ENCODE measurements around the gene ZNF362.

Gene ZNF362

GRCh38 chr1:33292726-33293340, 36.5 kb downstream of the ZNF362 start:
- no peaks in the 10 kb centered on the region for H3K27me3 Mint-ChIP-seq
- peak overlapping the region; percentile 38 for H3K27ac Mint-ChIP-seq
- no peak overlapping the region for H3K4me3 Mint-ChIP-seq
- H3K4me1 Mint-ChIP-seq, result peaks cover 5 to 7% of the 10 kb centered on the region in 2 donors
- peaks cover 34 to 45% of the 10 kb centered on the region in 2 donors for H3K36me3 Mint-ChIP-seq
- H3K9me3 Mint-ChIP-seq, result peaks cover 0 to 2% of the 10 kb centered on the region in 2 donors
- no peak for ATAC-seq (replicated peaks)
- DNase-seq, result no peak

- H3K9me3 Mint-ChIP-seq, result no peaks in the 10 kb centered on the region
- no peak overlapping the region for H3K4me3 Mint-ChIP-seq
- H3K4me1 Mint-ChIP-seq, result peaks cover 5 to 15% of the 10 kb centered on the region in 2 donors
- H3K36me3 Mint-ChIP-seq, result peaks cover 35 to 47% of the 10 kb centered on the region in 2 donors
- no peak overlapping the region for H3K27ac Mint-ChIP-seq
- DNase-seq (no peak), ATAC-seq (replicated peaks) (no peak)
- no peaks in the 10 kb centered on the region for H3K27me3 Mint-ChIP-seq
Measured at GRCh38 chr1:33294071-33295010, 38.0 kb downstream of the ZNF362 start.

GRCh38 chr1:33295023-33295422, 38.7 kb downstream of the ZNF362 start:
- Mint-ChIP-seq H3K4me1 (peaks cover 5 to 15% of the 10 kb centered on the region in 2 donors), H3K36me3 (peaks cover 32 to 42% of the 10 kb centered on the region in 2 donors), H3K27me3 (no peaks in the 10 kb centered on the region), H3K9me3 (no peaks in the 10 kb centered on the region), H3K27ac (peak overlapping the region; percentile 65), H3K4me3 (no peak overlapping the region)
- ATAC-seq (replicated peaks), result no peak
- no peak for DNase-seq

GRCh38 chr1:33295450-33296081, 39.3 kb downstream of the ZNF362 start:
- peaks cover 5 to 15% of the 10 kb centered on the region in 2 donors for H3K4me1 Mint-ChIP-seq
- H3K27ac Mint-ChIP-seq, result peak overlapping the region; percentile 65
- peaks cover 32 to 45% of the 10 kb centered on the region in 2 donors for H3K36me3 Mint-ChIP-seq

GRCh38 chr1:33296082-33296458, 39.8 kb downstream of the ZNF362 start:
- DNase-seq (no peak), ATAC-seq (replicated peaks) (no peak)
- peaks cover 32 to 47% of the 10 kb centered on the region in 2 donors for H3K36me3 Mint-ChIP-seq
- peaks cover 5 to 15% of the 10 kb centered on the region in 2 donors for H3K4me1 Mint-ChIP-seq
- H3K27ac Mint-ChIP-seq, result no peak overlapping the region
- no peaks in the 10 kb centered on the region for H3K9me3 Mint-ChIP-seq
- H3K27me3 Mint-ChIP-seq, result no peaks in the 10 kb centered on the region
- H3K4me3 Mint-ChIP-seq, result no peak overlapping the region

More at GRCh38 chr1:33295450-33296081, 39.3 kb downstream of the ZNF362 start:
- H3K9me3 Mint-ChIP-seq, result no peaks in the 10 kb centered on the region
- DNase-seq, result peak; percentile 73
- no peak overlapping the region for H3K4me3 Mint-ChIP-seq
- H3K27me3 Mint-ChIP-seq, result no peaks in the 10 kb centered on the region
- peak; percentile 92 for ATAC-seq (replicated peaks)

GRCh38 chr1:33296824-33297223, 40.5 kb downstream of the ZNF362 start:
- Mint-ChIP-seq H3K36me3 (peaks cover 35 to 51% of the 10 kb centered on the region in 2 donors), H3K27ac (no peak overlapping the region), H3K27me3 (no peaks in the 10 kb centered on the region), H3K4me1 (peaks cover 5 to 15% of the 10 kb centered on the region in 2 donors), H3K4me3 (no peak overlapping the region), H3K9me3 (no peaks in the 10 kb centered on the region)
- ATAC-seq (replicated peaks) (no peak), DNase-seq (no peak)

GRCh38 chr1:33297911-33298622, 41.8 kb downstream of the ZNF362 start:
- Mint-ChIP-seq H3K27me3 (no peaks in the 10 kb centered on the region), H3K36me3 (peaks cover 33 to 52% of the 10 kb centered on the region in 2 donors), H3K4me3 (no peak overlapping the region), H3K4me1 (peaks cover 3 to 15% of the 10 kb centered on the region in 2 donors), H3K27ac (no peak overlapping the region), H3K9me3 (peaks cover 0 to 2% of the 10 kb centered on the region in 2 donors)
- DNase-seq (no peak), ATAC-seq (replicated peaks) (no peak)

- H3K9me3 Mint-ChIP-seq, result peaks cover 0 to 2% of the 10 kb centered on the region in 2 donors
- peaks cover 3 to 15% of the 10 kb centered on the region in 2 donors for H3K4me1 Mint-ChIP-seq
- peak; percentile 27 for DNase-seq
- peaks cover 33 to 55% of the 10 kb centered on the region in 2 donors for H3K36me3 Mint-ChIP-seq
- ATAC-seq (replicated peaks), result peak; percentile 69 to 76
- H3K27ac Mint-ChIP-seq, result no peak overlapping the region
- no peak overlapping the region for H3K4me3 Mint-ChIP-seq
- no peaks in the 10 kb centered on the region for H3K27me3 Mint-ChIP-seq
Measured at GRCh38 chr1:33298623-33299277, 42.5 kb downstream of the ZNF362 start.

- Mint-ChIP-seq H3K9me3 (peaks cover 0 to 2% of the 10 kb centered on the region in 2 donors), H3K36me3 (peaks cover 33 to 48% of the 10 kb centered on the region in 2 donors), H3K4me3 (no peak overlapping the region), H3K27ac (no peak overlapping the region), H3K4me1 (peaks cover 3 to 15% of the 10 kb centered on the region in 2 donors), H3K27me3 (no peaks in the 10 kb centered on the region)
- DNase-seq (no peak), ATAC-seq (replicated peaks) (no peak)
Measured at GRCh38 chr1:33299461-33300155, 43.3 kb downstream of the ZNF362 start.

GRCh38 chr1:33300673-33301072, 44.4 kb downstream of the ZNF362 start:
- no peak for ATAC-seq (replicated peaks)
- Mint-ChIP-seq H3K4me3 (no peak overlapping the region), H3K36me3 (peaks cover 30 to 44% of the 10 kb centered on the region in 2 donors), H3K4me1 (peaks cover 0 to 9% of the 10 kb centered on the region in 2 donors), H3K9me3 (peaks cover 0 to 2% of the 10 kb centered on the region in 2 donors), H3K27me3 (peaks cover 0 to 2% of the 10 kb centered on the region in 2 donors), H3K27ac (no peak overlapping the region)
- no peak for DNase-seq

GRCh38 chr1:33301273-33301984, 45.1 kb downstream of the ZNF362 start:
- peaks cover 0 to 2% of the 10 kb centered on the region in 2 donors for H3K9me3 Mint-ChIP-seq
- no peak overlapping the region for H3K4me3 Mint-ChIP-seq

GRCh38 chr1:33302325-33302724, 46.0 kb downstream of the ZNF362 start:
- peaks cover 5 to 18% of the 10 kb centered on the region in 2 donors for H3K4me1 Mint-ChIP-seq
- no peak overlapping the region for H3K27ac Mint-ChIP-seq
- H3K4me3 Mint-ChIP-seq, result no peak overlapping the region
- DNase-seq, result no peak
- H3K36me3 Mint-ChIP-seq, result peaks cover 22 to 33% of the 10 kb centered on the region in 2 donors
- H3K27me3 Mint-ChIP-seq, result peaks cover 6 to 9% of the 10 kb centered on the region in 2 donors
- H3K9me3 Mint-ChIP-seq, result peaks cover 0 to 2% of the 10 kb centered on the region in 2 donors
- ATAC-seq (replicated peaks), result no peak

More at GRCh38 chr1:33301273-33301984, 45.1 kb downstream of the ZNF362 start:
- no peak for DNase-seq
- peaks cover 3 to 15% of the 10 kb centered on the region in 2 donors for H3K4me1 Mint-ChIP-seq
- no peak for ATAC-seq (replicated peaks)
- H3K36me3 Mint-ChIP-seq, result peaks cover 24 to 41% of the 10 kb centered on the region in 2 donors
- H3K27ac Mint-ChIP-seq, result no peak overlapping the region
- H3K27me3 Mint-ChIP-seq, result peaks cover 6 to 9% of the 10 kb centered on the region in 2 donors
